Right ventricle myocardium superior (tissue), 1 donor: ENCODE results near the gene GPR50. TPM values are rescaled to one million over a fixed set of nuclear protein-coding genes. Genes with fewer than 3 reads are reported as not detected.

ENCODE experiments used
- ATAC-seq: fragments of 200-7000 bp; cut with Tn5 transposase; one replicate; pipeline ENCODE4 v1.9.1; 2020; ENCODE audit warnings: mild to moderate bottlenecking; ENCODE audit not compliant: poor library complexity
- DNase-seq: peaks from one replicate; pipeline ENCODE4 v3.0.0-alpha.2; 2020
- intact Hi-C: fragments of 100-400 bp; cut with DNase I; formaldehyde crosslinking; loops from one replicate; pipeline ENCODE4 v1.11.2; 2022
- microRNA-seq: library from miRNA; unstranded; fragments of <30 nt; microRNA quantifications from one replicate; pipeline ENCODE4 v1.2.0, GENCODE V29; 2020
- total RNA-seq: library from RNA; stranded (reverse); fragmentation: NEBNext Ultra II Directional; extraction: Animal tissue kit (Norgen Biotek cat#: 25700); gene quantifications from one replicate; pipeline ENCODE4 v1.2.1, GENCODE V29; 2021
- donor health status: DM: no; HTN: yes; CAD: no; lungs with severe emphysema.

GPR50 gene
- total RNA-seq, 1 donor from 2014 or later = not detected

DNA sequence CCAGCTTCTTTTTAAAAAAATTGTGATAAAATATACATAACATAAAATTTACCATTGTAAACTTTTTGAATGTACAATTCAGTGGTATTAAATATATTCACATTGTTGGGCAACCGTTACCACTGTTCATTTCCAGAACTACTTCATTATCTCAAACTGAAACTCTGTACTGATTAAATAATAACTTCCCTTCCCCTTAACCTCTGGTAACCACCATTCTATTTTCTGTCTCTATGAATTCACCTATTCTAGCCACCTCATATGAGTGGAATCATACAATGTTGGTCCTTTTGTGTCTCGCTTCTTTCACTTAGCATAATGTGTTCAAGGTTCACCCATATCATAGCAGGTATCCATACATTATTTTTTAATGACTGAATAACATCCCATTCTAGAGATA, 8.3 kb downstream of the GPR50 start:
- DNase-seq (no peak), ATAC-seq (no peak)
- intact Hi-C loops = no loop called here

DNA sequence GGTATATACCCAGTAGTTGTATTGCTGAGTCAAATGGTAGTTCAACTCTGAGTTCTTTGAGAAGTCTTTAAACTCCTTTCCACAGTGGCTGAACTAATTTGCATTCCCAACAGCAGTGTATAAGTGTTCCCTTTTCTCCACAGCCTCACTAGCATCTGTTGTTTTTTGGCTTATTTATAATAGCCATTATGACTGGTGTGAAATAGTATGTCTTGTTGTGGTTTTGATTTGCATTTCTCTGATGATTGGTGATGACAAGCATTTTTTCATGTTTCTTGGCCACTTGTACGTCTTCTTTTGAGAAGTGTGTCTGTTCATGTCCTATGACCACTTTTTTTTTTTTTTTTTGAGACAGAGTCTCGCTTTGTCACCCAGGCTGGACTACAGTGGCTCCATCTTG, 30.5 kb downstream of the GPR50 start:
- intact Hi-C loops = no loop called here
- ATAC-seq (no peak), DNase-seq (no peak)

DNA sequence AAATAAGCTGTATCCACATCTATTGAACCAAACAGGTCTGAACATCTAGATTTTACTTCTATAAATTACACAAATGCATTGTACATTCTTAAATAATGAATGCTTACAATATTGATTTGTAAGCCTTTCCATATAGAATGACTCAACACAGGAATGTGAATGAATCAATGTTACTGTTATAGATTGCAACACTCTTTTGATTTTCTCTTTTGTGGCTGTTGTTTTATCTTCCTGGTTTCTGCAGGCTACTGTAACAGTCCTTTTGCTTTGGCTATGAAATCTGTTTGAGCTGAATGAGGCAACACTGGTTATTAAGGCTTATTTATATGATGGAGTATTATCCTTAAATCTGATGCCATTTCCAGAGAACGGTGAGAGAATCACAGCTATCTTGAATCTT, 49.5 kb downstream of the GPR50 start:
- ATAC-seq (no peak), DNase-seq (no peak)
- intact Hi-C loops = no loop called here

DNA sequence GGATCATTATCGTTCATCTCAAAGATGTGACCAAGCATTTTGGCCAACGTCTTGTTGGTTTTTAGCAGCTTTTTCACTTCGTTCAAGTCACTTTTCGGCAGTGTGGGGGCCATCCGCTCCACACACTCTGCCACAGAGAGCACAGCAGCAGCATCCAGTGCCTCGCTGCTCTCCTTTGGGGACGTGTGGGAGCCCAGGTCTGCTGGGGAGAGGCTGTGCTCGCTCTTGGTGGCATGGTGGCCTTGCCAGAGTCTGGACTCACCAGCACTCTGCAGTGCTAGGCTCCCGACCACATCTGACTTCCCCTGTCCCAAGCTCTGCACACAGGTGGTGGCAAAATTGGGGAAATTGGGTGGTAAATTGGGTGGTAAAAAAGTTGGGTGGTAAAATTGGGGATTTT, 50.6 kb downstream of the GPR50 start:
- ATAC-seq = no peak
- no peak for DNase-seq
- intact Hi-C loops = no loop called here

DNA sequence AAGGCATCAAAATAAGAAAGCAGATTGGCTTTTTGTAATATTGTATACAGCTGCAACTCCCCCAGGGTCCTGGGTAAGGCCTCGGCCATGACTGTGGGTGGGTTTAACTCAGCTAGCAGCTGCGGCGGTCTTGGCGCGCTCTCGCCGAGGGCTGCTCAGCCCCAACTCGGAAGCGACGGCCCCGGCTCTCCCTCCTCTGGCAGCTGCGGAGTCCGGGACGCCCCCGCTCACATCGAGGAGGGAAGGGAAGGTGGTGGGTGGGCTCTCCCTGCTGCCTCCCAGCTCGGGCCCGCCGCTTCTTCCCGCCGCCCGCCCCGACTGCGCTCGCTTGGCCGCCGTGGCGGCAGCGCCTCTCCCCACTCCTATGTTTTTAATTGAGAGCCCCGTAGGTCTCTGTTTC, 51.2 kb downstream of the GPR50 start:
- DNase-seq (no peak), ATAC-seq (no peak)
- intact Hi-C loops = no loop called here

DNA sequence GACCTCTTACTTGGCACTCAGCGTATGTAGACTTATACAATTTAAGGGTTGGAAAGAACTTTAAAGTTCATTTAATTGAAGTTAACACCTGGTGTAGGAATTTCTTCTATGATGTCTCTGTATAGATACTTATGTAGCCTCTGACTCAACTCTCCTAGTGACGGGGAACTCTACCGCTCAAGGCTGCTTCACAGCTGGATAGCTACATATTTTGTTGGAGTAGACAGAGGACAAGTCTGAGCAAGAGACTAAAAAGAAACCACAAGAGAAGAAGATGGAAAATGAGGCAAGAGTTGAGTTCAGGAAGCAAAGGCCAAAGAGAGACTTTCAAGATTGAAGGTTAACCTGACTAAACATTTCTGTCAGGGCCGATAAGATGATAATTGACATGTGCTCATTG, 52.6 kb downstream of the GPR50 start:
- no peak for DNase-seq
- intact Hi-C loops = no loop called here
- ATAC-seq = no peak

Small RNA genes lying within 50 kb of the gene (microRNA-seq; reads per million reads assigned to microRNA genes)
- not detected for gene MIR4330

Other genes with a start within 250 kb of the GPR50 start
- 9.0 TPM for gene HMGB3, start 193.2 kb upstream of the GPR50 start, total RNA-seq
- gene VMA21, start 220.6 kb downstream of the GPR50 start, total RNA-seq = 17.2 TPM